RKO (cell line): ENCODE measurements around the gene WNT3A.

Source experiments
- DNase-seq: peaks from one replicate; pipeline ENCODE4 v3.0.0-alpha.2; 2016; ENCODE audit warnings: low spot score

WNT3A gene

GRCh38 chr1:228031276-228031995, 24.6 kb downstream of the WNT3A start:
- DNase-seq, result no peak

- no peak for DNase-seq
These were observed 25.2 kb downstream of the WNT3A start for GRCh38 chr1:228032041-228032440.

GRCh38 chr1:228033376-228033775, 26.6 kb downstream of the WNT3A start:
- no peak for DNase-seq

GRCh38 chr1:228034954-228035837, 28.4 kb downstream of the WNT3A start:
- DNase-seq, result no peak

- no peak for DNase-seq
These were observed 29.0 kb downstream of the WNT3A start for GRCh38 chr1:228035844-228036243.

- no peak for DNase-seq
These were observed 30.0 kb downstream of the WNT3A start for GRCh38 chr1:228036701-228037231.

- no peak for DNase-seq
These were observed 30.9 kb downstream of the WNT3A start for GRCh38 chr1:228037401-228038386.

GRCh38 chr1:228038387-228039005, 31.7 kb downstream of the WNT3A start:
- DNase-seq, result no peak

- DNase-seq, result no peak
These were observed 32.5 kb downstream of the WNT3A start for GRCh38 chr1:228039006-228039903.

- no peak for DNase-seq
These were observed 33.2 kb downstream of the WNT3A start for GRCh38 chr1:228039986-228040385.

- no peak for DNase-seq
These were observed 34.5 kb downstream of the WNT3A start for GRCh38 chr1:228041316-228041715.

- DNase-seq, result no peak
These were observed 35.7 kb downstream of the WNT3A start for GRCh38 chr1:228042508-228042907.

- no peak for DNase-seq
These were observed 36.6 kb downstream of the WNT3A start for GRCh38 chr1:228043281-228043848.

- DNase-seq, result no peak
These were observed 38.2 kb downstream of the WNT3A start for GRCh38 chr1:228044961-228045360.

- no peak for DNase-seq
These were observed 38.6 kb downstream of the WNT3A start for GRCh38 chr1:228045405-228045804.

GRCh38 chr1:228045871-228046270, 39.1 kb downstream of the WNT3A start:
- no peak for DNase-seq

GRCh38 chr1:228046421-228047182, 39.8 kb downstream of the WNT3A start:
- DNase-seq, result no peak

GRCh38 chr1:228047183-228047466, 40.3 kb downstream of the WNT3A start:
- DNase-seq, result no peak

- DNase-seq, result no peak
These were observed 41.3 kb downstream of the WNT3A start for GRCh38 chr1:228048120-228048519.
